22Rv1 (cell line): ENCODE results near the gene METTL27.

Source experiments
- H3K27ac ChIP-seq: fragments of 450-650 bp; 2 replicates; pipeline ENCODE4 v1.5.1; 2017
- CTCF ChIP-seq: fragments of 450-650 bp; IDR thresholded peaks from 2 replicates; pipeline ENCODE4 v1.5.1; 2017; ENCODE audit warnings: mild to moderate bottlenecking
- ZFX ChIP-seq: fragments of 450-650 bp; IDR thresholded peaks from 2 replicates; pipeline ENCODE4 v1.6.1; 2017; ENCODE audit warnings: antibody characterized with exemption, borderline replicate concordance

METTL27 gene

GRCh38 chr7:73864981-73865711 is 22.8 kb upstream of the METTL27 start:
- TF ChIP-seq CTCF: no peak
- no peak for TF ChIP-seq ZFX
- H3K27ac ChIP-seq: no peak overlapping the region

GRCh38 chr7:73861305-73861704 is 19.0 kb upstream of the METTL27 start:
- H3K27ac ChIP-seq: no peak overlapping the region
- no peak for TF ChIP-seq CTCF
- TF ChIP-seq ZFX: no peak

- no peak within 1 kb of the TSS for H3K27ac ChIP-seq
- TF ChIP-seq ZFX (no peak), CTCF (no peak)
These were observed 18.5 kb upstream of the METTL27 start, which contains the start of gene TMEM270 for GRCh38 chr7:73860859-73861258. Gene TMEM270, plus strand, starts transcription at chr7:73861159. Its CDS starts 36 bp downstream, at chr7:73861195.

GRCh38 chr7:73858807-73859206 is 16.5 kb upstream of the METTL27 start:
- TF ChIP-seq CTCF: no peak
- no peak for TF ChIP-seq ZFX
- H3K27ac ChIP-seq: no peak overlapping the region

- TF ChIP-seq CTCF (no peak), ZFX (no peak)
- H3K27ac ChIP-seq: no peak overlapping the region
These were observed 14.6 kb upstream of the METTL27 start for GRCh38 chr7:73856941-73857340.

GRCh38 chr7:73852500-73852899 is 10.2 kb upstream of the METTL27 start:
- H3K27ac ChIP-seq: no peak overlapping the region

More at GRCh38 chr7:73852500-73852899, 10.2 kb upstream of the METTL27 start:
- TF ChIP-seq CTCF: no peak
- TF ChIP-seq ZFX: no peak
